ENCODE measurements around the gene HUWE1. TPM values are rescaled to one million over a fixed set of nuclear protein-coding genes. Genes with fewer than 3 reads are reported as not detected.
A peak's percentile ranks its signal among the peaks of the same experiment; 100 is the strongest.

HUWE1 gene
- total RNA-seq, 2 donors from 2014 or later: 116 to 169 TPM

- no peaks in the 10 kb centered on the region for H3K9me3 ChIP-seq
- no peak for TF ChIP-seq CTCF (IDR thresholded peaks at IDR 0.05)
- no peaks in the 10 kb centered on the region for H3K4me1 ChIP-seq
- H3K36me3 ChIP-seq: no peaks in the 10 kb centered on the region
- H3K9ac ChIP-seq (ENCODE audit: low read depth in 2 of 2, low read length in 2 of 2): peak overlapping the region; percentile 75 to 81
- H3K27me3 ChIP-seq: no peaks in the 10 kb centered on the region
- no peak for DNase-seq
- intact Hi-C loops (cut with DNase I): no loop called here
- peak overlapping the region; percentile 50 for H3K4me3 ChIP-seq
- peak overlapping the region; percentile 72 for H3K27ac ChIP-seq
These were observed 808 bp downstream of the HUWE1 start for GRCh38 chrX:53685711-53686110.

GRCh38 chrX:53684415-53685192 lies 1.9 kb downstream of the HUWE1 start:
- Histone ChIP-seq H3K36me3 (no peaks in the 10 kb centered on the region), H3K4me1 (no peaks in the 10 kb centered on the region), H3K27me3 (no peaks in the 10 kb centered on the region), H3K4me3 (peak overlapping the region; percentile 10), H3K9ac (ENCODE audit: low read depth in 2 of 2, low read length in 2 of 2) (peak overlapping the region in 1 of 2 donors; percentile 70), H3K27ac (peak overlapping the region; percentile 81), H3K9me3 (no peaks in the 10 kb centered on the region)
- DNase-seq: no peak
- intact Hi-C loops (cut with DNase I): no loop called here
- TF ChIP-seq CTCF (IDR thresholded peaks at IDR 0.05): no peak

GRCh38 chrX:53683556-53684414 lies 2.7 kb downstream of the HUWE1 start:
- H3K9me3 ChIP-seq: no peaks in the 10 kb centered on the region
- DNase-seq: peak; percentile 91
- peak overlapping the region; percentile 71 to 73 for H3K9ac ChIP-seq (ENCODE audit: low read depth in 2 of 2, low read length in 2 of 2)
- H3K4me1 ChIP-seq: no peaks in the 10 kb centered on the region
- intact Hi-C loops (cut with DNase I): no loop called here
- no peaks in the 10 kb centered on the region for H3K36me3 ChIP-seq
- peak overlapping the region; percentile 81 for H3K27ac ChIP-seq
- H3K4me3 ChIP-seq: peak overlapping the region; percentile 51
- TF ChIP-seq CTCF (IDR thresholded peaks at IDR 0.05): no peak
- H3K27me3 ChIP-seq: no peaks in the 10 kb centered on the region

- peak overlapping the region; percentile 71 to 73 for H3K9ac ChIP-seq (ENCODE audit: low read depth in 2 of 2, low read length in 2 of 2)
- no peaks in the 10 kb centered on the region for H3K9me3 ChIP-seq
- peak overlapping the region; percentile 81 for H3K27ac ChIP-seq
- intact Hi-C loops (cut with DNase I): no loop called here
- no peaks in the 10 kb centered on the region for H3K27me3 ChIP-seq
- no peaks in the 10 kb centered on the region for H3K36me3 ChIP-seq
- no peaks in the 10 kb centered on the region for H3K4me1 ChIP-seq
- peak overlapping the region; percentile 51 for H3K4me3 ChIP-seq
- no peak for DNase-seq
- TF ChIP-seq CTCF (IDR thresholded peaks at IDR 0.05): no peak
These were observed 3.5 kb downstream of the HUWE1 start for GRCh38 chrX:53682885-53683555.

GRCh38 chrX:53681661-53682060 lies 4.9 kb downstream of the HUWE1 start:
- no peak overlapping the region for H3K4me3 ChIP-seq
- H3K27me3 ChIP-seq: no peaks in the 10 kb centered on the region
- H3K9me3 ChIP-seq: no peaks in the 10 kb centered on the region
- H3K27ac ChIP-seq: no peak overlapping the region
- H3K9ac ChIP-seq (ENCODE audit: low read depth in 2 of 2, low read length in 2 of 2): no peak overlapping the region
- no peaks in the 10 kb centered on the region for H3K4me1 ChIP-seq
- intact Hi-C loops (cut with DNase I): no loop called here
- DNase-seq: no peak
- H3K36me3 ChIP-seq: no peaks in the 10 kb centered on the region
- TF ChIP-seq CTCF (IDR thresholded peaks at IDR 0.05): no peak

All from colonic mucosa (tissue), 4 donors.